ENCODE data around the gene MCOLN1. TPM values are rescaled to one million over a fixed set of nuclear protein-coding genes. Genes with fewer than 3 reads are reported as not detected.

The MCOLN1 gene
- total RNA-seq, 1 experiment from 2014 or later, result 10.8 TPM

DNA sequence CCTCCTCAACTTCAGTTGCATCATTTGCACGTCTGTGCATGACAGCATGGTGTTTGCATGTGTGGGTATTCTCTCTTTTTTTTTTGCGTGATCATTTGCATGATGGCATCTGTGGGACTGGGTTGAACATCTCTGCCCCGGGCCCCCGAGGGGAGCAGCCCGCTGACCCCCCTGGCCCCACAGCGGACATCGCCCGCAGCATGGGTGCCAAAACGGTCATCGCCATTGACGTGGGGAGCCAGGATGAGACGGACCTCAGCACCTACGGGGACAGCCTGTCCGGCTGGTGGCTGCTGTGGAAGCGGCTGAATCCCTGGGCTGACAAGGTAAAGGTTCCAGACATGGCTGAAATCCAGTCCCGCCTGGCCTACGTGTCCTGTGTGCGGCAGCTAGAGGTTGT is 36.2 kb downstream of the MCOLN1 start:
- Mint-ChIP-seq H3K27ac (ENCODE audit: low read depth, unreplicated experiment) (no peak overlapping the region), H3K4me1 (ENCODE audit: insufficient read depth, unreplicated experiment) (no peaks in the 10 kb centered on the region), H3K27me3 (ENCODE audit: insufficient read depth, unreplicated experiment) (no peaks in the 10 kb centered on the region), H3K4me3 (ENCODE audit: unreplicated experiment) (no peak overlapping the region), H3K36me3 (ENCODE audit: insufficient read depth, unreplicated experiment) (peaks cover 27% of the 10 kb centered on the region), H3K9me3 (ENCODE audit: unreplicated experiment) (no peaks in the 10 kb centered on the region)
- DNase-seq (ENCODE audit: unreplicated experiment), result no peak
- BruUV-seq (replicated peaks), result no TSS peak
- POLR2A ChIA-PET, result interaction anchor here (0.7 kb wide), 1 partner anchor 46 kb away, joined by 3 read pairs; no protein-coding TSS in a partner anchor
- CTCF ChIA-PET, result interaction anchor here (0.8 to 0.9 kb wide), 2 partner anchors 8 to 10 kb away, joined by 3 to 4 read pairs; no protein-coding TSS in a partner anchor
- intact Hi-C loops (cut with micrococcal nuclease), result no loop called here
- TF ChIP-seq, protein P1, sequence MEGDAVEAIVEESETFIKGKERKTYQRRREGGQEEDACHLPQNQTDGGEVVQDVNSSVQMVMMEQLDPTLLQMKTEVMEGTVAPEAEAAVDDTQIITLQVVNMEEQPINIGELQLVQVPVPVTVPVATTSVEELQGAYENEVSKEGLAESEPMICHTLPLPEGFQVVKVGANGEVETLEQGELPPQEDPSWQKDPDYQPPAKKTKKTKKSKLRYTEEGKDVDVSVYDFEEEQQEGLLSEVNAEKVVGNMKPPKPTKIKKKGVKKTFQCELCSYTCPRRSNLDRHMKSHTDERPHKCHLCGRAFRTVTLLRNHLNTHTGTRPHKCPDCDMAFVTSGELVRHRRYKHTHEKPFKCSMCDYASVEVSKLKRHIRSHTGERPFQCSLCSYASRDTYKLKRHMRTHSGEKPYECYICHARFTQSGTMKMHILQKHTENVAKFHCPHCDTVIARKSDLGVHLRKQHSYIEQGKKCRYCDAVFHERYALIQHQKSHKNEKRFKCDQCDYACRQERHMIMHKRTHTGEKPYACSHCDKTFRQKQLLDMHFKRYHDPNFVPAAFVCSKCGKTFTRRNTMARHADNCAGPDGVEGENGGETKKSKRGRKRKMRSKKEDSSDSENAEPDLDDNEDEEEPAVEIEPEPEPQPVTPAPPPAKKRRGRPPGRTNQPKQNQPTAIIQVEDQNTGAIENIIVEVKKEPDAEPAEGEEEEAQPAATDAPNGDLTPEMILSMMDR (IDR thresholded peaks at IDR 0.05; ENCODE audit: unreplicated experiment), result no peak

DNA sequence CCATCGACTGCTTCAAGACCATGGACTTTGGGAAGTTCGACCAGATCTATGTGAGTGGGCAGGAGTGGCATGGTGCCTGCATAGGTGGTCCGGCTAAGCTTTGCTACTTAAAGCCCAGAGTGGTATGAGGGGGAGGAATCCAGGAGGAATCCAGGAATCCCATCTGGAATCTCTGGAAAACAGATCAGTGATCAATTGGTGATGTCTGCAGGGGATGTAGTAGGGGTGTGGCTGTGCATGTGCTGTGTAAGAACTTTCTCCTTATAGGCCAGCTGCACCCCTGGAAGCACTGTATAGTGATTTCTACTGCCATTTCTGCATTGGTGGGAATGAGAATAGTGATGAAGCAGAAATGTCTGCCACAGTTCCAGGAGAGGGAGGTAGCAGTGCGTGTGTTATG is 36.7 kb downstream of the MCOLN1 start:
- BruUV-seq (replicated peaks), result no TSS peak
- Mint-ChIP-seq H3K9me3 (ENCODE audit: unreplicated experiment) (no peaks in the 10 kb centered on the region), H3K4me3 (ENCODE audit: unreplicated experiment) (no peak overlapping the region), H3K27me3 (ENCODE audit: insufficient read depth, unreplicated experiment) (no peaks in the 10 kb centered on the region), H3K4me1 (ENCODE audit: insufficient read depth, unreplicated experiment) (no peaks in the 10 kb centered on the region), H3K27ac (ENCODE audit: low read depth, unreplicated experiment) (no peak overlapping the region), H3K36me3 (ENCODE audit: insufficient read depth, unreplicated experiment) (peaks cover 24% of the 10 kb centered on the region)
- ChIA-PET CTCF (interaction anchor here (0.6 to 1.6 kb wide), 2 partner anchors 9 to 215 kb away, joined by 5 to 10 read pairs; no protein-coding TSS in a partner anchor), POLR2A (no interaction called here)
- intact Hi-C loops (cut with micrococcal nuclease), result no loop called here
- DNase-seq (ENCODE audit: unreplicated experiment), result no peak
- TF ChIP-seq, protein P1 (IDR thresholded peaks at IDR 0.05; ENCODE audit: unreplicated experiment), result no peak

DNA sequence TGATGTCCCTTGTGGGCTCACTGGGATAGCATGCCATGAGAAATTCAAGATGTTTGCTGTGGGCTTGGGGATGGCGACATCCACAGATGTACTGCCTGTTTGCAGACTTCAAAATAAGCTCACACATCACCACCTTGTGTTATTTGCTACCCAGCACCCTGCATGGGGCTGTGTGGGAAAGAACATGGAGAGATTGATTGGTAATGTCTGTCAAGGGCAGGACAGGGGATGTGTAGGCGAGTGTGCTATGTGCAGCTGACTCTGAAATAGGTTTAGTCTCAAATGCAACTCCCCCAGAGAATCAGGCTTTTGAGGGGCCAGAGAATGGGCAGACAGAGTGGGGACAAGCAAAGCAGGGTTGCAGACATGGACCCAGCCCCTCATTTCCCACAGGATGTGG is 37.8 kb downstream of the MCOLN1 start:
- intact Hi-C loops (cut with micrococcal nuclease), result no loop called here
- TF ChIP-seq, protein P1 (IDR thresholded peaks at IDR 0.05; ENCODE audit: unreplicated experiment), result no peak
- DNase-seq (ENCODE audit: unreplicated experiment), result no peak
- Mint-ChIP-seq H3K27ac (ENCODE audit: low read depth, unreplicated experiment) (no peak overlapping the region), H3K4me1 (ENCODE audit: insufficient read depth, unreplicated experiment) (no peaks in the 10 kb centered on the region), H3K9me3 (ENCODE audit: unreplicated experiment) (no peaks in the 10 kb centered on the region), H3K36me3 (ENCODE audit: insufficient read depth, unreplicated experiment) (peaks cover 24% of the 10 kb centered on the region), H3K27me3 (ENCODE audit: insufficient read depth, unreplicated experiment) (no peaks in the 10 kb centered on the region), H3K4me3 (ENCODE audit: unreplicated experiment) (no peak overlapping the region)
- CTCF ChIA-PET, result interaction anchor here (1.3 to 1.6 kb wide), 2 partner anchors 8 to 239 kb away, joined by 6 to 10 read pairs; no protein-coding TSS in a partner anchor
- BruUV-seq (replicated peaks), result no TSS peak
- POLR2A ChIA-PET, result no interaction called here

DNA sequence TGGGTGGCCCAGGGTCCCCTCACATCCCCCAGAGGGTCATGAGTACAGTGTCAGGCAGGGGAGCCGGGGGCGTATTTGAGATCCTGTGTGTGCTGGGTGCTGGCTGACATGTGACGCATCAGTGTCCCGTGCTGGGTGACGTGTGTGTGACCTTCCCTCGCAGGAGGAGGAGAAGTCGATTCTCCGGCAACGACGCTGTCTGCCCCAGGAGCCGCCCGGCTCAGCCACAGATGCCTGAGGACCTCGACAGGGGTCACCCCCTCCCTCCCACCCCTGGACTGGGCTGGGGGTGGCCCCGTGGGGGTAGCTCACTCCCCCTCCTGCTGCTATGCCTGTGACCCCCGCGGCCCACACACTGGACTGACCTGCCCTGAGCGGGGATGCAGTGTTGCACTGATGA is 38.9 kb downstream of the MCOLN1 start:
- CTCF ChIA-PET, result interaction anchor here (0.6 kb wide), 1 partner anchor 460 kb away, joined by 3 read pairs; no protein-coding TSS in a partner anchor
- no TSS peak for BruUV-seq (replicated peaks)
- Mint-ChIP-seq H3K27me3 (ENCODE audit: insufficient read depth, unreplicated experiment) (no peaks in the 10 kb centered on the region), H3K9me3 (ENCODE audit: unreplicated experiment) (no peaks in the 10 kb centered on the region), H3K36me3 (ENCODE audit: insufficient read depth, unreplicated experiment) (peaks cover 24% of the 10 kb centered on the region), H3K4me3 (ENCODE audit: unreplicated experiment) (no peak overlapping the region), H3K27ac (ENCODE audit: low read depth, unreplicated experiment) (no peak overlapping the region), H3K4me1 (ENCODE audit: insufficient read depth, unreplicated experiment) (no peaks in the 10 kb centered on the region)
- DNase-seq (ENCODE audit: unreplicated experiment), result no peak
- POLR2A ChIA-PET, result interaction anchor here (0.7 kb wide), 1 partner anchor 462 kb away, joined by 3 read pairs; no protein-coding TSS in a partner anchor
- intact Hi-C loops (cut with micrococcal nuclease), result no loop called here
- TF ChIP-seq, protein P1 (IDR thresholded peaks at IDR 0.05; ENCODE audit: unreplicated experiment), result no peak

All from MCF 10A (cell line).